Psoas muscle (tissue), 8 donors: ENCODE measurements around the gene RECQL5. TPM values are rescaled to one million over a fixed set of nuclear protein-coding genes. Genes with fewer than 3 reads are reported as not detected.

Source experiments
- ATAC-seq, 4 donors: fragments of 200-7000 bp; cut with Tn5 transposase; one replicate each; pipeline ENCODE4 v1.9.1; 2020; ENCODE audit warnings: moderate library complexity in 3 of 4, mild to moderate bottlenecking in 2 of 4
- DNase-seq, 2 donors: peaks; one replicate each; pipeline ENCODE4 v3.0.0-alpha.2; 2020
- H3K27ac ChIP-seq: fragments of 200-600 bp; one replicate; pipeline ENCODE4 v1.8.0; 2022
- H3K27me3 ChIP-seq, 3 donors: fragments of 200-600 bp in 1 of 3; one replicate each; pipeline versions ENCODE4 v1.6.1 to v1.8.0; 2013 to 2022; ENCODE audit warnings: low read length in 2 of 3, mild to moderate bottlenecking in 2 of 3, moderate library complexity in 1 of 3; ENCODE audit not compliant: insufficient read depth in 3 of 3
- H3K36me3 ChIP-seq, 2 donors: fragments of 200-600 bp in 1 of 2; one replicate each; pipeline versions ENCODE4 v1.6.1 to v1.8.0; 2013 to 2022; ENCODE audit warnings: low read depth in 1 of 2, mild to moderate bottlenecking in 1 of 2, moderate library complexity in 1 of 2; ENCODE audit not compliant: insufficient read depth in 1 of 2
- H3K4me1 ChIP-seq: fragments of 200-600 bp; one replicate; pipeline ENCODE4 v1.8.0; 2022
- H3K4me3 ChIP-seq: fragments of 200-600 bp; one replicate; pipeline ENCODE4 v1.8.0; 2022; ENCODE audit warnings: mild to moderate bottlenecking
- H3K9me3 ChIP-seq: fragments of 200-600 bp; one replicate; pipeline ENCODE4 v1.8.0; 2022
- WGBS, 3 donors: extraction: QIAGEN DNeasy Blood & Tissue Kit; methylation state at CpG; one replicate each; pipeline versions ENCODE4 v1.1.6 to v1.1.7; 2013; 5-methylcytosine and 5-hydroxymethylcytosine counted together
- intact Hi-C, 2 donors: fragments of 100-400 bp; cut with DNase I; formaldehyde crosslinking; loops; one replicate each; pipeline versions ENCODE4 v1.11.0 to v1.14.2; 2022
- polyA plus RNA-seq, 3 donors: library from polyadenylated mRNA; stranded (reverse); fragments of 200-250 nt; gene quantifications; one replicate each; pipeline ENCODE4 v1.2.3, GENCODE V29; 2013
- total RNA-seq, 4 donors: library from RNA; stranded (reverse); fragmentation: NEBNext Ultra II Directional in 2 of 4; extraction: Animal tissue kit (Norgen Biotek cat#: 25700) in 2 of 4; gene quantifications; one replicate each; pipeline versions ENCODE4 v1.2.1 to v1.2.4, GENCODE V29; 2021 to 2023
- TF ChIP-seq, protein P1 (sequence below): fragments of 200-600 bp; IDR thresholded peaks from one replicate; pipeline ENCODE4 v1.8.0; 2022; ENCODE audit warnings: antibody characterized with exemption
- donor health status: healthy with polysubstance abuse.
- donor health status: DM: no; HTN: no; CAD: no; lungs with moderate emphysema.
- donor health status: Bipolar disorder and iron deficiency.
- donor health status: healthy.
- donor health status: DM: yes; HTN: yes; CAD: no.
- donor health status: DM: no; HTN: no; CAD: no.
- donor health status: DM: no; HTN: no; CAD: no.
- donor health status: DM: yes; HTN: yes; CAD: no.

The RECQL5 gene
- total and polyA plus RNA-seq, 7 donors, result 5.7 to 16.0 (median 8.0) TPM

DNA sequence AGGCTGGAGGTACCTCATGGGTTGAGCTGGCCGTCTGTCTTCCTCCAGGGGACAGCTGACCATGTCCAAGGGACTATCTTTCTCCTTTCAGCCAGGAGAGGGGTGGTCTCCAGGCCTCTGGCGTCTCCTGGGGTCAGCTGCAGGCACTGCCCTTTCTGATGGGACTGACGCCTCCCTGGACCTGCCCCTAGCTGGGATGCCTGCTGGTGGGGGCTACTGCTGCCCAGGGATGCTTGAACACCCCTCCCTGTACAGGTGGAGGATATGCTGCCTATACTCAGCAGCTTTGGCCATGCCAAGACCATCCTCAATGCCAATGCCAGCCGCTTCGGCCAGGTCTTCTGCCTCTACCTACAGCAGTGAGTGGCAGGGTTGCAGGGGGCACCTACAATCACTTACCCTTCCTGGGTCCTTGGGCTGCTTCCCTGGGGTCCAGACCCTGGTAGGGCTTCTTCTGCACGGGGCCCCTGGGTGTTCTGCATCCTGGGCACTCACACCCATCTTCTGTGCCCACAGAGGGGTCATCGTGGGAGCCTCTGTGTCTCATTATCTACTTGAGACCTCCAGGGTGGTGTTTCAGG is 75.1 kb downstream of the RECQL5 start:
- Histone ChIP-seq H3K27me3 (peaks cover 0 to 11% (median 4%) of the 10 kb centered on the region in 3 donors), H3K4me1 (peaks cover 3% of the 10 kb centered on the region), H3K27ac (no peak overlapping the region), H3K4me3 (no peak overlapping the region), H3K36me3 (no peaks in the 10 kb centered on the region), H3K9me3 (no peaks in the 10 kb centered on the region)
- intact Hi-C loops, result no loop called here
- 73 to 87% (median 79%) methylated on average over 7 of the region's 7 CpGs for WGBS, 3 donors
- TF ChIP-seq, protein P1, sequence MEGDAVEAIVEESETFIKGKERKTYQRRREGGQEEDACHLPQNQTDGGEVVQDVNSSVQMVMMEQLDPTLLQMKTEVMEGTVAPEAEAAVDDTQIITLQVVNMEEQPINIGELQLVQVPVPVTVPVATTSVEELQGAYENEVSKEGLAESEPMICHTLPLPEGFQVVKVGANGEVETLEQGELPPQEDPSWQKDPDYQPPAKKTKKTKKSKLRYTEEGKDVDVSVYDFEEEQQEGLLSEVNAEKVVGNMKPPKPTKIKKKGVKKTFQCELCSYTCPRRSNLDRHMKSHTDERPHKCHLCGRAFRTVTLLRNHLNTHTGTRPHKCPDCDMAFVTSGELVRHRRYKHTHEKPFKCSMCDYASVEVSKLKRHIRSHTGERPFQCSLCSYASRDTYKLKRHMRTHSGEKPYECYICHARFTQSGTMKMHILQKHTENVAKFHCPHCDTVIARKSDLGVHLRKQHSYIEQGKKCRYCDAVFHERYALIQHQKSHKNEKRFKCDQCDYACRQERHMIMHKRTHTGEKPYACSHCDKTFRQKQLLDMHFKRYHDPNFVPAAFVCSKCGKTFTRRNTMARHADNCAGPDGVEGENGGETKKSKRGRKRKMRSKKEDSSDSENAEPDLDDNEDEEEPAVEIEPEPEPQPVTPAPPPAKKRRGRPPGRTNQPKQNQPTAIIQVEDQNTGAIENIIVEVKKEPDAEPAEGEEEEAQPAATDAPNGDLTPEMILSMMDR, result no peak
- DNase-seq (no peak), ATAC-seq (no peak)

DNA sequence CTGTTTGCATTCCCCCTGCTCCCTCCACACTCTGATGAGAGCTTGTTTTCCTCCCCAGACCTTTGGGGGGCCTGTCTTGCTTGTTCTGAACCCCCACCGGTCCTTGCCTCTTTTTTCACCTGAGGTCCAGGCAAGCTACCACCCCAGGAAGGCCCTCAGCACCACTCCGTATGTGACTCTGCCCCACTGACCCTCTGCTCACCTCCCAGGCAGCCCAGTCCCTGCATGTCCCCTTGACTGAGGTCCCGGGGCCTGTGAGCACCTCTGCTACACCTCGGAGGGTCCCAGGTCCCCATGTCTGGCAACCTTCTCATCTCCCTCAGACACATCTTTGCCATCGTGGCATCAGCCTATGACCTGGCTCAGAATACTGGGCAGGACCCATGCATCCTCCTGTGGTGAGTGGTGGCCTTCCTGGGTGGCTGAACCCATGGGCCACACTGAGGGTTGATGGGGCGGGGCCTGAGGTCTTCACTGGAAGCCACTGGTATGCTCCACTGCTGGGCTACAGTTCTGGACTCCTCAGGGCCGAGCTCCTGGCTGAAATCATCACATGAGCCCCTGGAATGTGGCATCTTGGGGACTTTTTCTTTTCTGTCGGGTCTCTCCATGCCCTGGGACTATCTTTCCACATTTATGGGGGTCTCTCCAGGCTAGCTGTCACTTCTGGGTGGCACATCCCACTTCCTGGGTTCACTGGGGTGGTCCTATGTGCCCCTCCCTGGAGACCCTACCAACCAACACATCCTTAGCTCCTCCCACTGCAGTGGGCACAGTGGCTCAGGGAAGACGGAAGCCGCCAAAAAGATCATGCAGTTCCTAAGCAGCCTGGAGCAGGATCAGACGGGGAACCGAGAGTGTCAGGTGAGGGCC is 75.9 kb downstream of the RECQL5 start:
- DNase-seq (no peak), ATAC-seq (no peak)
- H3K27ac ChIP-seq, result no peak overlapping the region
- H3K4me1 ChIP-seq, result peaks cover 3% of the 10 kb centered on the region
- H3K36me3 ChIP-seq, result no peaks in the 10 kb centered on the region
- H3K9me3 ChIP-seq, result no peaks in the 10 kb centered on the region
- 64 to 77% (median 65%) methylated on average over 12 of the region's 12 CpGs for WGBS, 3 donors
- TF ChIP-seq, protein P1, result no peak
- peaks cover 0 to 11% (median 4%) of the 10 kb centered on the region in 3 donors for H3K27me3 ChIP-seq
- H3K4me3 ChIP-seq, result no peak overlapping the region
- intact Hi-C loops, result no loop called here

DNA sequence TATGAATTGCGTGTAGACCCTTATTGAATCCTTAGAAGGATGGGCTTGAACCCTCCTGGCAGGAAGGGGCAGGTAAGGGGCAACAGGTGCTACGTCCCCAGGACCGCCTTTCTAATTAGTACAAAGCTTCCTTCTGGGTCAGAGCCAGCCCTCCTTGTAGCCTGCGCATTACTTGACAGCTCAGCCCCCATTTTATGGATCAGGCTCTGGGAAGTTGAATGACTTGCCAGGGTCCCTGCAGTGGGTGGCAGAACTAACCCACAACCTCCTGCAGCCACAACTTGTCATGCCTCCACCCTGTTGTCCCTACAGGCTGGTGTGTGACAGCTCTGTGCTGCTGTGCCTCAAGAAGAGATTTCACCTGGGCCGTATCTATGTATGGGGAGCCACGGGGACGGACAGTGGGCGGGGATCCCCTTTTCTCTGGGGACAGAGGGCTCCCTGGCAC is 76.6 kb downstream of the RECQL5 start:
- DNase-seq, result no peak
- intact Hi-C loops, result no loop called here
- no peak overlapping the region for H3K4me3 ChIP-seq

DNA sequence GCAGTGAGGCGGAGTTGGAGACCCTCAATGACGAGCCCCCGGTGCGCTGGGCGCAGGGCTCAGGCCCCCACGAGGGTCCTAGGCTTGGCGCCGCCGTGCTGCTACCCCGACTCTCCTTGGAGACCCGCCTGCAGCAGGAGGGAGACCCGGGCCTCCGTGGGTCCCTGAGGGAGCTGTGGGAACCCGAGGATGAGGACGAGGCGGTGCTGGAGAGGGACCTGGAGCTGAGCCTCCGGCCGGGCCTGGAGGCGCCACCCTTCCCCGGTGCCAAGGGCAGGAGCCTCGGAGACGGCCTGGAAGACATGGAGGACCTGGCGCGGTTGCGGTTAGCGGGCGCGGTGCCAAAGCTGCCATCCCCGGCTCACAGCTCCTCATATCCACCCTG is 77.0 kb downstream of the RECQL5 start:
- TF ChIP-seq, protein P1, result no peak
- 43 to 54% (median 47%) methylated on average over 21 to 29 of the region's 29 CpGs for WGBS, 3 donors
- peaks cover 3% of the 10 kb centered on the region for H3K4me1 ChIP-seq
- peak overlapping the region; percentile 76 for H3K4me3 ChIP-seq
- DNase-seq (no peak), ATAC-seq (peak in 2 of 4 donors; percentile 2 to 7)
- H3K9me3 ChIP-seq, result no peaks in the 10 kb centered on the region
- H3K36me3 ChIP-seq, result no peaks in the 10 kb centered on the region
- peak overlapping the region; percentile 30 for H3K27ac ChIP-seq
- H3K27me3 ChIP-seq, result peaks cover 0 to 11% (median 4%) of the 10 kb centered on the region in 3 donors
- intact Hi-C loops, result loop anchor here in 1 of 2 donors (2.0 to 5.0 kb wide), 2 partner anchors 73 to 163 kb away; partner anchors contain the start of genes CASKIN2 and TSEN54

More for the DNA sequence above, 76.6 kb downstream of the RECQL5 start:
- no peak for ATAC-seq
- 73 to 76% (median 76%) methylated on average over 8 of the region's 8 CpGs for WGBS, 3 donors
- Histone ChIP-seq H3K4me1 (peaks cover 3% of the 10 kb centered on the region), H3K9me3 (no peaks in the 10 kb centered on the region), H3K27ac (peak overlapping the region; percentile 30), H3K27me3 (peaks cover 0 to 11% (median 4%) of the 10 kb centered on the region in 3 donors), H3K36me3 (no peaks in the 10 kb centered on the region)
- TF ChIP-seq, protein P1, result no peak
